Measurements from ENCODE around the gene CA12.

DNA sequence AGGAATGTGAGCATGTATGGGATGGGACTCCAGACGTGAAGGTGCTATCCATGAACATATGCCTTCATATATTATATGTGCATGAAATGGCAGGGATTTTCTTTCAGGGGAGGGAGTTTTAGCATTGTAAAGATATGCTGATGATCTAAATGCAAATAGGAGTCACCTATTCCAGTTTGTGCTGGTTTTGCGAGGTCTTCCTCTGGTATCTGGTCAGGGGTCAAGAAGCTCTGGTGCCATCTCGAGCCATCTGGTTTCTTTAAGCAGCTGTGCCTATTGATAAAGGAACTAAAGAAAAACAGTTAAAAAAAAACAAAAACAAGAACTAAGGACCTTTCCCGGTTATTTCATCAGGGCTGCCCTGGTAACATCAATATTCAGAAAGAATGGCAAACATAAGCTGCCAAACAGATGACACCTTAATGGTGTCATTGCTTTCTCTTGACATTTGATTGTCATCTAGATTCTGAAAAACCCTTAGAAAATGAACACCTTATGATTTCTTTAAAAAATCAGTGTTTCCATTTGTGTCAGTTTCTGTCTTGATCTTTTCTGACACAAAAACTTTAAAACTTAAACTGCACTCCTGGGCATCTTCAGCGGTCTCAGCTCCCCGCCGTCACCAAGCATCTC, 81.6 kb downstream of the CA12 start:
- TF ChIP-seq EZH2 (IDR thresholded peaks at IDR 0.05; ENCODE audit: borderline replicate concordance, low read depth, low read length, poor library complexity, severe bottlenecking): no peak
- TF ChIP-seq, protein P1, sequence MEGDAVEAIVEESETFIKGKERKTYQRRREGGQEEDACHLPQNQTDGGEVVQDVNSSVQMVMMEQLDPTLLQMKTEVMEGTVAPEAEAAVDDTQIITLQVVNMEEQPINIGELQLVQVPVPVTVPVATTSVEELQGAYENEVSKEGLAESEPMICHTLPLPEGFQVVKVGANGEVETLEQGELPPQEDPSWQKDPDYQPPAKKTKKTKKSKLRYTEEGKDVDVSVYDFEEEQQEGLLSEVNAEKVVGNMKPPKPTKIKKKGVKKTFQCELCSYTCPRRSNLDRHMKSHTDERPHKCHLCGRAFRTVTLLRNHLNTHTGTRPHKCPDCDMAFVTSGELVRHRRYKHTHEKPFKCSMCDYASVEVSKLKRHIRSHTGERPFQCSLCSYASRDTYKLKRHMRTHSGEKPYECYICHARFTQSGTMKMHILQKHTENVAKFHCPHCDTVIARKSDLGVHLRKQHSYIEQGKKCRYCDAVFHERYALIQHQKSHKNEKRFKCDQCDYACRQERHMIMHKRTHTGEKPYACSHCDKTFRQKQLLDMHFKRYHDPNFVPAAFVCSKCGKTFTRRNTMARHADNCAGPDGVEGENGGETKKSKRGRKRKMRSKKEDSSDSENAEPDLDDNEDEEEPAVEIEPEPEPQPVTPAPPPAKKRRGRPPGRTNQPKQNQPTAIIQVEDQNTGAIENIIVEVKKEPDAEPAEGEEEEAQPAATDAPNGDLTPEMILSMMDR (conservative IDR thresholded peaks at IDR 0.05; ENCODE audit: low read depth, low read length): no peak

Measured in A673 (cell line).